ENCODE measurements around the gene C11orf86.

Gene C11orf86

DNA sequence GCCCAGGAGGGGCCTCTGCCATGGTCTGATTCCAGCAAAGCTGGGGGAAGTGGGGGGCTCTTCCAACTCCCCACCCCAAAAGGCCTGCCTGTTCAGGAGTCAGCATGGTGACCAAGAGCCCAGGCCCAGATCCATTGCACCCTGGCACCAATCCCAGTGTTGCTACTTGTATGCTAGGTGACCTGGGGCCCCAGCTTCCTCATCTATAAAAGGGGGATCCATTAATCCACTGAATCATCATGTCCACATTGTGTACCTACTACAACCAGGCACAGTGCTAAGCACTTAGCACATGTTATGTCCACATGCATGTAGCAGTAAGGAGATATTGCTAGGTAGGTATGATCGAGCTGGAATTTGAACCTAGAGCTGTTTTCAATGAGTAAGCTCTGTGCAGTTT is 49.9 kb downstream of the C11orf86 start:
- DNase-seq (ENCODE audit: low read depth in 2 of 2): no peak

DNA sequence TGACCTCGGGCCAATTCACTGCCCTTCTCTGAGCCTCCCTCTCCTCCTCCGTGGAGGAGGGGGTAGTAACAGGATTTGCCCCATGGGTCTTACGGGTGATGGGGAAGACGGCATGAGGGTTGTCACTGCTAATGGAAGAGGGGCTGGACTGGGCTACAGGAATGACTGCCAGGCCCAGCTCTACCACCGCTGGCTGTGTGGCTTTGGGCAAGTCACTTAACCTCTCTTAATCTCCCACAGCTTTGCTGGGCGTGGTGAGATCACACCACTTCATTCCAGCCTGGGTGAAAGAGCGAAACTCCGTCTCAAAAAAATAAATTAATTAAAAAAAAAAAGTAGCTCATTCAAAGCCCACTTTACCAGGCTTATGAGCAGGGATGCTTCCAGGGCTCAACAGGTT is 50.6 kb downstream of the C11orf86 start:
- no peak for DNase-seq (ENCODE audit: low read depth in 2 of 2)
